GM19463 (cell line): ENCODE data around the gene CD82.
"Not testable (repeated sequence)": the region's sequence is repeated elsewhere in the genome, so short reads cannot be mapped to it uniquely, and the experiment has no call there.

Source experiments
- ATAC-seq: cut with Tn5 transposase; IDR thresholded peaks from one replicate; pipeline ENCODE4 v1.9.1; 2021; ENCODE audit warnings: mild to moderate bottlenecking, moderate library complexity; ENCODE audit not compliant: unreplicated experiment

CD82 gene

DNA sequence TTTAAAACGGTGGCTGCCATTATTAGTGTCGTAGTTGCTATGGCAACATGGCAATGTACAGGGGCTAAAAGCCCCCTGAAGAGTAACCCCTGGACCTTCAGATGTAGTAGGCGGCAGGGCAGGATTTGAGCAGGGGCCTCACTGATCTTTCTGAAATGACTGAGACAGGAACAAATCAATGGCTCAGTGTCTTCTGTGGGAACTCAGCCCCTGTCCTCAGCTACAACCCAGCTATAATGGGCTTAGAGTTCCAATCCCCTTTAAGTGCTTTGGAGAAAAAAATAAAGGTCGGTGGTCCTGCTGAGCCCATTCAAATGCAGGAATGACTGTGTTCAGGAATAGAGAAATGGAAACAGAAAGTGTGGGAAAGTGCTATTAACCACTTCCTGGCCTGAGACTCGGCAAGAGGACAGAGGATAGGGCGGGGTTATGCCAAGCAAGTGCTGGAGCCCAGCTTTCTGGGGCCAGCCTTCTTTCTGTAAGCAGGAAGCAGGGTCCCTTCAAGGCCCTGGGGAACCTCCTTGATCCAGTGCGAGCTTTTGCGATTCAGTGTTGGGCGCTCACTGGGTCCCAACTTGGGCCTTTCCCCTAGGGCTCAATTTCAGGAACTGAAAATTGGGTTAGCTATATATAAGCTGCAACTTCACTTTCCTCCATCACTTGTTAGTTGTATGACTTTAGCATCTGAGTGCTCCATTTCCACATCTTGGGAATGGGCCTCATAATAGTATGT is 6.1 kb upstream of the CD82 start:
- ATAC-seq = peak; percentile 80

DNA sequence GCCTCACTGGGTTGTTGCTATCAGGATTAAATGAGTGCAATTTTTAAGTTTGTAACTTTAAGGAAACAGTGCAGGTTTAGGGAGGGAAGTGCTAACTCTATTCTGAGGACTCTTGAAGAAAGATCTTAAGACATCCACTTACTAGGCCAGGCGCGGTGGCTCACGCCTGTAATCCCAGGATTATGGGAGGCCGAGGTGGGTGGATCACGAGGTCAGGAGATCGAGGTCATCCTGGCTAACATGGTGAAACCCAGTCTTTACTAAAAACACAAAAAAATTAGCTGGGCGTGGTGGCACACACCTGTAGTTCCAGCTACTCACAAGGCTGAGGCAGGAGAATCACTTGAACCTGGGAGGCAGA is 5.5 kb upstream of the CD82 start:
- ATAC-seq = not testable (repeated sequence)

DNA sequence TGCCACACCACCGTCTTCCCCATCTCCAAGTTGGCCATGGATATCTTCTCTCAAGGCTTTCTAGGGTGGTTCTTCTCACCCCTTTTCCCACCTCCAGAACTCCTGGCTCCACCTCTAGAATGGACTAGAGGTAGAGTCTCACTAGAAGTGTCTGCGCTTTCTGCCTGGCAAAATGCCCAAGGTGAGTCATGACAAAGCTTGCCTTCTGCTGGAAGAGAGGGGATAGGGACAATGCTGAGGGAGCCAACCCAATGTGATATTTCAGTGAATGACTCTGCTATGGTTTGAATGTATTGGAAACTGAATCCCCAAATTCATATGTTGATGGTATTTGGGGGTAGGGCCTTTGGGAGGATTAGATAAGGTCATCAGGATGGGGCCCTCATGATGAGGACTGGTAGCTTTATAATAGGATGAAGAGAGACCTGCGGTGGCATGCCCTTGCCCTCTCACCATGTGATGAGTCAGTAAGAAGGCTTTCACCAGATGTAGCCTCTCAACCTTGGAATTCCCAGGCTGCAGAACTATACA is 4.1 kb upstream of the CD82 start:
- no peak for ATAC-seq

DNA sequence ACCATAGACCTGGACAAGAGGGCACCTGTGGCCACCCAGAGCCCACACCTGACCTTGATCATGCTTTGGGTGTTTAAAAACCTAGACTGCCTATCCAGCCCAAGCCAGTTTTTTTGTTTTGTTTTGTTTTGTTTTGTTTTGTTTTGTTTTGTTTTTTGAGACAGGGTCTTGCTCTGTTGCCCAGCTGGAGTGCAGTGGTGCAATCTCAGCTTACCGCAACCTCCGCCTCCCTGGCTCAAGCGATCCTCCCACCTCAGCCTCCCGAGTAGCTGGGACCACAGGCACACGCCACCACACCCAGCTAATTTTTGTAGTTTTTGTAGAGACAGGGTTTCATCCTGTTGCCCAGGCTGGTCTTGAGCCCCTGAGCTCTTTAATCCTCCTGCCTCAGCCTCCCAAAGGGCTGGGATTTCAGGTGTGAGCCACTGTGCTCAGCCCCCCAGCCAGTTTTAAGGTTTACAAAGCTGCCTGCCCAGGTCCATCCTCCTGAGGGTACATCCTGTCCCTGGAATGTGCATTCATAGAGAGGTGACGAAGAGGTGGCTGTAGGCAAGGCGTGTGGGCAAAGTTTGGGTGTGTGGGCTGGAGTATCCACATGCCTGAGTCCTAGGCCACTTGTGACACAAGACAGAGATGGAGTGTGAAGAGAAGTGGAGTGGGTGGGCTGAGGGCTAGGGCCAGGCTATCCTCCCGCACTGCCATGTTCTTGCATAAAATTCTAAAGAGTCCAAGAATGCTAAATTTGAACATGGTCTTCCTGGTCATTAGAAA is 3.3 kb upstream of the CD82 start:
- ATAC-seq = no peak

DNA sequence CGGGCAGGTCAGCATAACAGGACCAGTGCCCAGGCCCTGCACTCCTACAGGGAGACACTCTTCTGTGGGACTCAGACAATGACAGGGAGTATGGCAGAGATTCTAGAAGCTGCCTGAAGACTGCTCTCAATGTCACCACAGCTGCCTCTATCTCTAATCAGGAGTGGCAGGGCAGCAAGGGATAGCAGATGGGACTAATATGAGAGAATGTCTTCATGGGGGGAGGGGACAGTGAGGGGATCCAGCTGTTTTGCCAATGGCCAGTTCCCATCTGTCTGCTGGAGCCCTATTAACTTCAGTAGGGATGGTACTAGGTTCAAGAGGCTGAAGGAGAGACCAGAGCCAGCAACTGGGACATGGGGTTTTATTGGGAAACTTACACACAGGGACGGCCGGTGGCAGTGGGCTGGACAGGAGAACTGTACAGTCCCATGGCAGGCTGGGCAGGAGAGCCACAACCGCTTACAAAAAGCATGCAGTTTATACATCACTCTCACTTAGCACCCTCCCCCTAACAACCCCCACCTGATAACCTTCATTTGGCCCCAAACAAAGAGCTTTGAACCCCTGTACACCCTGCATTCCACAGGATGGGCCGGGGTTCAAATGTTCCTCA is 2.5 kb upstream of the CD82 start:
- no peak for ATAC-seq

DNA sequence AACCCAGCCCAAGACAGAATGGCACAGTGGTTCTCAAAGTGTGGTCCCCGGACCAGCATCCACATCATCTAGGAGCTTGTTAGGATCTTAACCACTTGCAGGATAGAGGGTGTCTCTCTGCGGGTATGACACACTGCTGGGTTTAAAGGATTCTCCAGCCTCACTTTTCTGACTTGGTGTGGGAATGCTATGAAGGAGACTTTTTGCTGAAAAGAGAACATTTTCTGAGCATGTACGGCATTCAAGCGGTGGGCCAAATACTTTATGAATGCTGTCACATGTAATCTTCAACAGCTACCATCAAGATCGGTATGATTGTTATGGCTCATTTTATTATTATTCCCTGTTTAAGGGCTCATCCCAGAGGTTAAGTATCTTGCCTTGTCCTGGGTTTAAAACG is 1.8 kb upstream of the CD82 start:
- ATAC-seq = no peak

DNA sequence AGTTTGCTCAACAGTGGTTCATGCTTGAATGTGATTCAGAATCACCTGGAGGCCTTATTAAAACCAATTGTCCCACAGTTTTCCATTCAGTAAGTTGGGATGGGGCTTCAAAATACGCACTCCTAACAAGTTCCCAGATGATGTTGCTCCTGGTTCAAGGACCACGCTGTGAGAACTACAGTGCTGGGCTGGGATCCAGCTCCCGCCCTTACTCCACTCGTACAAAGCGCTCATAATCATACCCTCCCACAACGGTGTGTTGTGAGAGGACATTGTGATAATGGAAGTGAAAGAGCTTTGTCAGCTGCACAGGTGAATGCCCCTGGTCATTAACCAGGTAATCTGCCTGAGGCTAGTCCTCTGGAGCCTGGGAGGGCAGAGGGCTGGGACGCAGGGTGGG is 1.3 kb upstream of the CD82 start:
- no peak for ATAC-seq

DNA sequence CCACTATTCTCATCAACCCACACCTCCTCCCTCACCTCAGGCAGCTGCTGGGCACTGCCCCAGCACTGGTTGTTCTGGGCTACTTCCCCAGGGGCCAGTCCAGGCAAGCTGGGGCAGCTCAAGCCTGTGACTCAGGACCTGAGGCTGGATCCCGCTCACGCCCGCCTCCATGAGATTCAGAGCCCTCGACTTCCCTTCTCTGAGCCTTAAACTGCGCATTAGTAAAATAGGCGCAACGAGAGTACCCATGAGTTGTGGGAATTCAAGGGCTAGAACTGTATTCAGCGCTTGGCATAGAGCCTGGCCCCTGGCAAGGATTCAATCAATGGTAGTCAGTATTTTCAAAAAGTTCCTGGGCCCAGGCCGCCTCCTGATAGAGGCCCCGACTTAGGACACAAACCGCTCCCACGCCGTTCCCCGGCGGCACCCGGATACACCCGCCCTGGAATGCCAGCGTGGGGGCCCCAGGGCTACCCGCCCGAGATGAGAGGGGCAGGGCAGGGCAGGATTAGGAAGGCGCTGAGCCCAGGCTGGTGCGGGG is 723 bp upstream of the CD82 start:
- ATAC-seq = no peak

DNA sequence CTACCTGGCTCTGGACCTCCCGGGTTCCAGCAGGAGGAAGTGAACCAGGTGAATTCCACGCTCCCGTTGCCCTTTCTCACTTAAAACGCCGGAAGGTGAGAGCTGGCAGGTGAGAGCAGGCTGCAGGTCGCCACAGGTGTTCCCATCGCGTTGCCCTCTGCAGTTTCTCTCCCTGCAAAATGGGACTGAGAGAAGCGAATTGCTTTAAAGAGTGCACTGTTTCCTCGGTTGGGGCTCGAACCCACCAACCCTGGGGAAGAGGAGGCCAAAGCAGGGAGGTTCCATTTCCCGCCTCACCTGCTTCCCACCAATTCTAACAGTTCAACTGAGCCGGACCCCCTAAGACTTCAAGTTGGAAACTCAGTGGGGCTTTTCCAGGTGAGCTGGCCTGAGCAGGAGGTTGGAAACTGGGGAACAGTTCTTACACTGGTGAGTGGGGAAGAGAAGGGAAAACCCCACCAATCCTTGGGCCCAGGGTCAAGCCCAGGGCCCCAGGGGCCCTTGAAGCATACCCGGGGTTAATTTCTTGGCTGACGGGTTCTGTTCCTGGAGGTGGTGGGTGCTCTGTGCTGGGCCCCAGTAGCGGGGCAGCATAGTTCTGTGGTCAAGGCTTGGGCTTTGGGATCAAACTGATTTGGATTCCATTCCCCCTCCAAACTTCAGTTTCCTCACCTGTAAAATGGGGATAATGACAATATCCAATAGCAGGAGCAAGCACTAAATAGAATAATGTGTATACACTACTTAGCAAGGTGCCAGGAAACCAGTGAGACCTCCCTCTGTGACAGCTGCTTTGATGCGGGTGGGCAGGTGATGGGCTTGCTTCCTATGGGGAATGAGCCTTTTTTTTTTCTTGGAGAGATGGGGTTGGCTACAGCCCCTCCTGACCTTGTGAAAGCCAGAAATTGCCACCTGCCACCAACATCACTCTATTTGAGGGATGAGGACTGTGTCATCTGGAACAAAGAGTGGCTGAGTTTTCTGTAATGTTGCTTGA is 788 bp downstream of the CD82 start:
- no peak for ATAC-seq

DNA sequence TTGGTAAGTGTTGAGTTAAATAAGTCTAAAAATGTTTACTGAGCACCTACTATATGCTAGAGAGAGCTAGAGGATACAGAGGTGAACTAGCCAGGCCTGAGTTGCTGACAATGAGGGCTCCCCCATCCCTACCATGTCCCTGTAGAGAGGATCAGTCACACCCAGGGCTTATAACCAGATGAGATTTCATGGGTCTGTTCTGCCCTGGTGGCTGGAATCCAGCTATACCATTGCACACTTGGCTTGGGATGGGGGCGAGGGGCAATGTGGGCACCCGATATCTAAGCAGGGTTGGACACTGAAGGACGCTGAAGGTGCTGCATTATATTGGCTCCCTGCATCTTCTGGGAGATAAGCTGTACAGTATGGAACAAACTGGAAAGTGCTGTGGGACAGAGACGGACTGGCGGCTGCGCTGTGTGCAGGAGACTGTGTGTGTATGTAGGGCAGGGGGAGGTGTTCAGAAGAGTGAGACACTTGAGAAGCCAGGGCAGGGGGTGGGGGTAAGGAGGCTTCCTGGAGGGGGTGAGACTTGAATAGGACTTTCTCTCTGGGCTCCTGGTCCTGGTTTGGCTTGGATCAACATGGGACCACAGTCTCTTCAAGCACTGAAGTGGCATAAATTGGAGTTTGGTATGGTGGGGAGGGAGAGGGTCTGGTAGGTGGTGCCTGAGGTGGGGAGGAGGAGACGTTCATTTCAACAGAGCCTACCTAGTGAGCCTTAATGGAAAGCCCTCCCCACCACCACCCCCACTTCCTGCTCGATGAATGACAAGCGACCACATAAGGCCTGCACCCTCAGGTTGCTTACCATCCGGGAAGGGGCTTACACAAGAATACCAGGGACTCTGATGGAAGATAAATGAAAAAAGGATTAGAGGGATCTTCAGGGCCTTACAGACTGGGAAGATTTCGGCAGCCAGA is 1.8 kb downstream of the CD82 start:
- ATAC-seq = no peak

DNA sequence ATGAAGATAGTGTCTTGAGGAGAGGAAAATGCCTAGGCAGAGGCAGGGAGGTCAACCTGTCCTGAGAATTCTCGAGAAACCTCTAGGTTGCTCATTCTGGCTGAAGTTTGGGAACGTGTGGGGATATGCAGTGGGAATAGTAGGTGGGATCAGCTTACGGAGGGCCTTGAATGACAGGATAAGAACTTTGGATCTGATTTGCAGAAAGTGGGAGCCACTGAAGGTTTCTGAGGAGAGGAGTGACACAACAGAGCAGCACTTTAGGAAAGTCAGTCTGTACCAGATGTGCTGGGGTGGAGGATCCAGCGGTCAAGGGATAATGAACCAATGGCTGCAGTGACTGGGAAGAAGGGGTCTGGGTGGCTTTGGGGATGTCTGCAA is 2.4 kb downstream of the CD82 start:
- ATAC-seq = no peak

DNA sequence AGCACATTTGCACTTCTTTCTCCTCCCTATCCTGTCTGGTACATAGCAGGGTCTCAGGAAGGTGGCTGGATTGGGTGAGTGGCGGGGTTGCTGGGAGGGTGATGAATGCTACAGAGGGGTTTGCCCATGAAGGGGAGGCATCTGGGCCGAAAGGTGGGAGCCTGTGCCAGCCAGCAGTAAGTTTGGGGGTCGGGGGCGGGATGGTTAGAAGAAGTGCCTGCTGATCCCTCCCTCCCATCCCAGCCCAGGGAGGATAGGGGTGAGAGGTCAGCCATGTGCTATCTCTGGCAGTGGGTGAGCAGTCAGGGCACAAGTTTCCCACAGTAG is 2.8 kb downstream of the CD82 start:
- no peak for ATAC-seq

DNA sequence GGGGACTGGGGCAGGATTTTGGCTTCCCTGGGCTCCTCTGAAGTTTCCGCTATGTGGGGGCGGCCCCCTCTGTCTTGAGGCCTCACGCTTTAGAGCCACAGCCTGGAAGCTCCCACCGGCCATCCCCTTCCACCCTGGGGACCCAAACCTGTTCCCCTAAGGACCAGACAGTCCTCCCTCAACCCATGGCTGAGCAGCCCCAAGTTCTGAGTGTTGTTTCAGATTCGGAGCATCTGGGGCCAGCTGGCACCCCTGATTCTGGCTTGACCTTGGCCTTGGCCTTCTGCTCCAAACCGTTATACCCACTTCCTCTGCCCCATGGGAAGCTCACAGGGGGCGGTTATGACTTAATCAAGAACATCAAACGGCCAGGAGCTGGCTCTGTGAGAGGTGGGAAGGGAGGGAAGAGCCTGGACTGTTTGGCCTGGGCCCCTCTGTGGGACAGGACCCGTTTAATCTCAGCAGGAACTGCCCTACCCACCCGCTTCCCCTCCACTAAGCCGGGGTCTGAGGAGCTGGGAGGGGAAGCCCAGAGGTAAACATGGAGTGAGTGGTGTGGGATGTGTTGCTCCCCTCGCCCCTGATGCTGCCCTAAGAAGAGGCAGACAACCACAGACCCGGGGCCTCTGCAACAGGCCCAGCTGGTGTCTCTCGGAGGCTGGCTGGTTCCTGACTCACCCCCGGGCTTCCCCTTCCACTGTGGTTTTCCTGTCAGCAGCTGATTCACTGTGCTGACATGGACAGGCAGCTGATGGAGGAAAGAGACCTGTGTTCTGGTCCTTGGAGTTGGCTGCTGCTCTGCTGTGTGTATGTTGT is 3.4 kb downstream of the CD82 start:
- peak; percentile 37 for ATAC-seq

DNA sequence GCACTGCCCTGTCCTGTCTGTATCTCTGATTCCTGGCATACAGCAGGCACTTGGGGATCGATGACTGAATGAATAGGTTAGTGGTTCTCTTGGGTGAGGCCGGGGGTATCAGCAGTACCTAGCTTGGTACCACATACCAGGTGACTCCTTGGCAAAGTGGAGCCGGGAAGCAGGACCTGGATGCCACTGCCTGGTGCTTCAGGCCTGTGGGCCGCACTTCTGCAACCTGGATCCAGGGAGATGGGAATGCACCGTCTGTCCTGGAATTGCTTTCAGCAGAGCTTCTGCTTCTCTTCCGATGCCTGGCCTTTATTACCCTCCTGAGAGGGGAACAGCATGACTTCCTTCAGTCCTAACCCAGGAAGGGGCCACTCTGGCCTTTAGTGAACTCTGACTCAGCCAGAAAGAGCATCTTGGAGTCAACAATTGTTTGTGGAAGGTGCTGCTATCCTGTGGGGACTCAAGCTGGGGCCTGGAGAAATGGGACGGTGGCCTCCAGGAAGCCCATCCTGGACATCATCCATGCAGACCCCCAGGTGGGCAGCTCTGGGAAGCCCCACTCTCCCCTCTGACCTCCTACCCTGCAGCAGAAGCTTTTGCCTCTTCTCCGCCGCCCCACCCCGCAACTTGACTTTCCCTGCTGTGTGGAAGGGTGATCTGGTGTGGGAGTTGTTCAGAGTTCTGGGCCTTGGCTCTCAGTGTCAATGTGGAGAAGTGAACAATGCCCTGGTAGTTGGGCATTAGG is 5.1 kb downstream of the CD82 start:
- ATAC-seq = no peak

DNA sequence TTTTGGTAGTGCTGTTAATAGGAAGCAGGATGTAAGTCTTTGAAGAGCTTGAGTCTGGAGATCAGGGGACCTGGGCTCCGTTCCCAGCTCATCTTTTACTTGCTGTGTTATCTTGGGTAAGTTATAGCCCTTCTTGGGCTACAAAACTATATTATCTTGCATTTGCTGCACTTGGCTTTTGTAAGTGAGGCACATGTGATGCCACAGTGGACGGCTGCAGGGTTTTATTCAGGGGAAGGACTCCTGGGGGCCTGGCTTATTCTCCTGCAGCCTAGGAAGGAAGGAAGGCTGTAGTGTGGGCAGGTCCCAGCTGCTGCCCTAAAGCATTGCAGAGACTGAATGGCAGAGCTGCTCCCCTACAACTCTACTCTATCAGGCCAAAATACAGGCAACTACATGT is 6.4 kb downstream of the CD82 start:
- ATAC-seq = no peak

DNA sequence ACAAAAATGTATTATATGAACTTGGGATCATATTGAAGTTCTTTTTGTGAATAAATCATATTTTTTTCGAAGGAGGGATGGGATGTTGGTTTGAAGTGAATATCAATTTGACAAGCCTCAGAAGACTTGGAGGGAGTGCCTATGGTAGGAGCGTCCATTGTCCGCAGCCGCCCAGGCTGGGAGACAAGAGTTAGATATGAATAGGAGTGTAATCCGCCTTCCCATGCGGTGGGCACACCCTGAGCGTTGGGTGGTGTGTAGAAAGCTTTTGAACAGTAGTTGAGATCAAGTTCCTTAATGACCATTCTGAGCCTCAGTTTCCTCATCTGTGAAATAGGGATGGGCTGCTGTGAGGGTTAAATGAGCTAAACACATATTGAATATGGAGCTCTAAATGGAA is 7.0 kb downstream of the CD82 start:
- ATAC-seq = no peak

DNA sequence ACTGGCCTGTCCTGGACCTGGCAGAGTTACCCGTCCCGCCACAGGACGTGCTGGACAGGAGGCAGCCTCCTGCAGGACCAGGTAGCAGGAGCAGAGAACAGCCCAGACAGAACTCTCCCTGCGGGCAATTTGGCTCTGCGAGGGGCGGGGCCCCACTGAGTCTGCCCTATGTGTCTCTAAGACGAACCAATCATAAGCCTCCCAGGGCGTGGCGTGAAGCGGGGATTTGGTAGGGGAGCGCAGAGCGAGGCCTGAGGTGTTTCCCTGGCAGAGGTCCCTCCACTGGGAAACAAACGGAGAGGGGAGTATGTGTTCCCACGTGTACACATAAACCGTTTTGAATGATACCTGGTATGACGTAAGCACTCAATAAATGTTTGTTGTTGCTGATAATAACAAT is 7.4 kb downstream of the CD82 start:
- ATAC-seq = no peak

DNA sequence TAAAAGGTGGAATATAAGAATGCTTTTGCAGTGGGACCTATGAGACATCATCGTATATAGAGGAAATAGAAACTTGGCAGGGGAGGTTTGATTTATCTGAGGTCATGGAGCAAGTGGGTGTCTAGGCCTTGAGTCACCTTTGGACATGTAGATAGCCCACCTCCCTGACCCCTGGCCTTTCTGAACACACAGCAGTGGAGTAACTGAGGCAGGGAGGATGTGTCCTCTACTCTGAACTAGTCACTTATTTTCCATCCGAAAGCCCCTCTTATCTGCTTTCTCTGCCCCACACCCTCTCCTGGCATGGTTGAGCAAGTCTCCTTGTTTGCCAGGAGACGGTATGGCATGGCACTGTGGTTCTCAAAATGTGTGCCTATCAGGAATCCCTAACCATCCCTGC is 7.9 kb downstream of the CD82 start:
- no peak for ATAC-seq
